Esophagus muscularis mucosa (tissue), 4 donors: ENCODE measurements around the gene HSPB2. TPM values are rescaled to one million over a fixed set of nuclear protein-coding genes. Genes with fewer than 3 reads are reported as not detected.
"Not testable (repeated sequence)": the region's sequence is repeated elsewhere in the genome, so short reads cannot be mapped to it uniquely, and the experiment has no call there.

Experiments used
- DNase-seq: peaks from one replicate; pipeline ENCODE4 v3.0.0-alpha.2; 2017; ENCODE audit errors: extremely low spot score
- H3K27ac ChIP-seq, 4 donors: fragments of 200-600 bp; sonication (generic); replicated peaks in 1 of 4; 1 replicate in 3 of 4; 2 replicates in 1 of 4; pipeline ENCODE4 v1.5.1; 2016 to 2019; ENCODE audit warnings: mild to moderate bottlenecking in 1 of 4
- H3K27me3 ChIP-seq, 4 donors: fragments of 200-600 bp; sonication (generic); one replicate each; pipeline versions ENCODE4 v1.5.1 to v1.6.0; 2016 to 2019
- H3K36me3 ChIP-seq, 4 donors: fragments of 200-600 bp; sonication (generic); one replicate each; pipeline ENCODE4 v1.5.1; 2016 to 2019
- H3K4me1 ChIP-seq, 4 donors: fragments of 200-600 bp; sonication (generic); one replicate each; pipeline ENCODE4 v1.5.1; 2016 to 2019
- H3K4me3 ChIP-seq, 4 donors: fragments of 200-600 bp; sonication (generic); 1 replicate in 2 of 4; 2 replicates in 2 of 4; pipeline ENCODE4 v1.5.1; 2016 to 2019; ENCODE audit warnings: mild to moderate bottlenecking in 4 of 4, moderate library complexity in 1 of 4
- H3K9me3 ChIP-seq, 4 donors: fragments of 200-600 bp; sonication (generic); 1 replicate in 3 of 4; 2 replicates in 1 of 4; pipeline ENCODE4 v1.5.1; 2016 to 2019
- CTCF ChIP-seq, 3 experiments: fragments of 200-600 bp in 2 of 3; fragments of 450-650 bp in 1 of 3; sonication (generic) in 2 of 3; IDR thresholded peaks; one replicate each; pipeline ENCODE4 v1.5.1; 2017 to 2019; ENCODE audit warnings: antibody characterized with exemption in 3 of 3, mild to moderate bottlenecking in 2 of 3, moderate library complexity in 1 of 3
- EP300 ChIP-seq: sonication (generic); formaldehyde crosslinking; IDR thresholded peaks from one replicate; pipeline ENCODE4 v1.6.1; 2017; ENCODE audit warnings: antibody characterized with exemption
- POLR2A ChIP-seq: fragments of 450-650 bp; IDR thresholded peaks from one replicate; pipeline ENCODE4 v1.6.1; 2017; ENCODE audit warnings: antibody characterized with exemption, moderate library complexity, mild to moderate bottlenecking, low read depth
- POLR2AphosphoS5 ChIP-seq, 2 donors: sonication (generic); formaldehyde crosslinking; IDR thresholded peaks; one replicate each; pipeline ENCODE4 v1.6.1; 2017; ENCODE audit warnings: antibody characterized with exemption in 2 of 2
- WGBS: methylation state at CpG from one replicate; pipeline ENCODE4 v1.1.5; 2018; 5-methylcytosine and 5-hydroxymethylcytosine counted together
- intact Hi-C: fragments of 100-400 bp; cut with DNase I; formaldehyde crosslinking; loops from one replicate; pipeline ENCODE4 v1.15.1; 2023
- total RNA-seq, 4 donors: library from RNA; depleted of rRNA; stranded (reverse); fragments of >200 nt; gene quantifications; one replicate each; pipeline versions ENCODE4 v1.1.0 to v1.2.1, GENCODE V29; 2016

Gene HSPB2
- total RNA-seq, 4 donors from 2014 or later = 1.2 to 4.0 (median 2.4) TPM

GRCh38 chr11:111882202-111882601 is 30.3 kb upstream of the HSPB2 start:
- H3K27me3 ChIP-seq = no peaks in the 10 kb centered on the region
- DNase-seq = no peak
- H3K4me3 ChIP-seq = no peak overlapping the region
- H3K9me3 ChIP-seq = no peaks in the 10 kb centered on the region
- peaks cover 0 to 12% (median 3%) of the 10 kb centered on the region in 4 donors for H3K36me3 ChIP-seq
- intact Hi-C loops = no loop called here
- no peak for TF ChIP-seq EP300
- TF ChIP-seq CTCF (IDR thresholded peaks at IDR 0.05) = no peak
- TF ChIP-seq POLR2AphosphoS5 (IDR thresholded peaks at IDR 0.05) = no peak
- no peak for TF ChIP-seq POLR2A
- H3K27ac ChIP-seq = no peak overlapping the region
- H3K4me1 ChIP-seq = peaks cover 11 to 24% (median 18%) of the 10 kb centered on the region in 4 donors
- 86% methylated on average over 5 of the region's 5 CpGs for WGBS

GRCh38 chr11:111885053-111885452 is 27.5 kb upstream of the HSPB2 start:
- H3K27me3 ChIP-seq, H3K27ac ChIP-seq, DNase-seq, H3K4me1 ChIP-seq, H3K4me3 ChIP-seq, H3K9me3 ChIP-seq, intact Hi-C loops: not testable (repeated sequence)
- H3K36me3 ChIP-seq = peaks cover 0 to 12% (median 3%) of the 10 kb centered on the region in 4 donors
- WGBS = 95% methylated on average over 4 of the region's 4 CpGs

DNA sequence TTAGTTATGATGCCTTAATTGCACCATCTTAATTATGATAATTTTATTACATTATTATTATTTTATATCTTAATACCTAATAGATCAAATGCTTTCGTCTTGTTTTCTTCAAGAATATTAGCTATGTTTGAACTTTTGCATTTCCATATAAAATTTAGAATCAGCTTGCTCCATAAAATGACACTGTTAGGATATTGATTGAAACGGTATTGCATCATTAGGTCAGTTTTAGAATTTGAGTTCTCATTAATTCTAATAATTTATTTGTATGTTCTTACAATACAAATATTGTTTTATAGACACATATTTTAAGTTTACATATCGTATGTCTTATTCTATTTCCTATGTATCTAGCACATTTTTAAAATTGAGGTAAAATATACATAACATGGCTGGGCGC is 26.5 kb upstream of the HSPB2 start:
- H3K4me1 ChIP-seq = no peaks in the 10 kb centered on the region
- H3K9me3 ChIP-seq = no peaks in the 10 kb centered on the region
- no peak overlapping the region for H3K4me3 ChIP-seq
- TF ChIP-seq POLR2A = no peak
- no peak for TF ChIP-seq EP300
- TF ChIP-seq CTCF (IDR thresholded peaks at IDR 0.05) = no peak
- no peak for TF ChIP-seq POLR2AphosphoS5 (IDR thresholded peaks at IDR 0.05)
- no peaks in the 10 kb centered on the region for H3K27me3 ChIP-seq
- H3K36me3 ChIP-seq = peaks cover 0 to 12% (median 3%) of the 10 kb centered on the region in 4 donors
- WGBS = 70% methylated on average over 4 of the region's 4 CpGs
- no peak for DNase-seq
- intact Hi-C loops = no loop called here
- no peak overlapping the region for H3K27ac ChIP-seq

- TF ChIP-seq POLR2AphosphoS5 (IDR thresholded peaks at IDR 0.05) (no peak), POLR2A (no peak), CTCF (IDR thresholded peaks at IDR 0.05) (no peak), EP300 (no peak)
- Histone ChIP-seq H3K9me3 (no peaks in the 10 kb centered on the region), H3K27me3 (no peaks in the 10 kb centered on the region), H3K36me3 (peaks cover 0 to 12% (median 3%) of the 10 kb centered on the region in 4 donors), H3K4me1 (no peaks in the 10 kb centered on the region), H3K4me3 (no peak overlapping the region), H3K27ac (no peak overlapping the region)
- intact Hi-C loops = no loop called here
- 93% methylated on average over 2 of the region's 2 CpGs for WGBS
- no peak for DNase-seq
Measured at GRCh38 chr11:111886844-111887243, 25.7 kb upstream of the HSPB2 start.

GRCh38 chr11:111905411-111905810 is 7.1 kb upstream of the HSPB2 start:
- H3K36me3 ChIP-seq = peaks cover 10 to 26% (median 20%) of the 10 kb centered on the region in 4 donors
- H3K27me3 ChIP-seq = no peaks in the 10 kb centered on the region
- H3K27ac ChIP-seq = no peak overlapping the region
- intact Hi-C loops = no loop called here
- H3K4me3 ChIP-seq = no peak overlapping the region
- peaks cover 0 to 22% (median 20%) of the 10 kb centered on the region in 4 donors for H3K4me1 ChIP-seq
- TF ChIP-seq CTCF (IDR thresholded peaks at IDR 0.05) (no peak), POLR2AphosphoS5 (IDR thresholded peaks at IDR 0.05) (no peak), POLR2A (no peak), EP300 (no peak)
- no peak for DNase-seq
- H3K9me3 ChIP-seq = no peaks in the 10 kb centered on the region
- WGBS = 55% methylated on average over 2 of the region's 2 CpGs
